H1 (cell line): ENCODE data around the gene HEATR5A. TPM values are rescaled to one million over a fixed set of nuclear protein-coding genes. Genes with fewer than 3 reads are reported as not detected.

Experiments used
- CTCF ChIA-PET: fragments of 300-600 bp; sonication (Branson Sonifier 250); formaldehyde crosslinking; loops from one replicate; lab custom pipeline; 2021; ENCODE audit not compliant: partially characterized antibody; lab: Charles Lee
- POLR2A ChIA-PET: fragments of 300-600 bp; sonication (Branson Sonifier 250); formaldehyde crosslinking; loops from one replicate; lab custom pipeline; 2021; ENCODE audit warnings: inconsistent platforms; ENCODE audit not compliant: partially characterized antibody; lab: Charles Lee
- DNase-seq, 2 experiments: peaks; one replicate each; pipeline versions ENCODE4 v3.0.0 to v3.0.0-alpha.2; 2010 to 2022; ENCODE audit warnings: low spot score in 2 of 2, low read depth in 1 of 2, mixed read lengths in 1 of 2
- FAIRE-seq: peaks from 2 replicates; lab custom pipeline; 2011; peaks lifted over from hg19 to GRCh38; lab: Jason Lieb, UNC
- H2AFZ ChIP-seq: 2 replicates; pipeline ENCODE4 v1.8.1; 2012; ENCODE audit warnings: low read length, inconsistent platforms
- H2AK5ac ChIP-seq: 2 replicates; pipeline ENCODE4 v1.6.1; 2013; ENCODE audit warnings: low read depth, low read length
- H2BK120ac ChIP-seq: replicated peaks from 2 replicates; pipeline ENCODE3; 2013; ENCODE audit warnings: low read depth, low read length, inconsistent platforms
- H2BK12ac ChIP-seq: 2 replicates; pipeline ENCODE4 v1.6.1; 2013; ENCODE audit warnings: low read depth, low read length
- H2BK15ac ChIP-seq: 2 replicates; pipeline ENCODE4 v1.6.1; 2013; ENCODE audit warnings: low read length
- H2BK20ac ChIP-seq: 2 replicates; pipeline ENCODE4 v1.6.1; 2013; ENCODE audit warnings: low read length
- H2BK5ac ChIP-seq: 2 replicates; pipeline ENCODE4 v1.6.1; 2013; ENCODE audit warnings: low read depth, low read length
- H3K14ac ChIP-seq: 2 replicates; pipeline ENCODE4 v1.6.1; 2013; ENCODE audit warnings: inconsistent platforms; ENCODE audit not compliant: insufficient read length
- H3K18ac ChIP-seq: 2 replicates; pipeline ENCODE4 v1.6.1; 2013; ENCODE audit warnings: low read length; ENCODE audit errors: extremely low read depth
- H3K23ac ChIP-seq: 2 replicates; pipeline ENCODE4 v1.6.1; 2013; ENCODE audit warnings: inconsistent platforms; ENCODE audit not compliant: insufficient read length
- H3K23me2 ChIP-seq: 2 replicates; pipeline ENCODE4 v1.6.1; 2013; ENCODE audit warnings: low read depth, low read length
- H3K27ac ChIP-seq: 2 replicates; pipeline ENCODE4 v1.6.1; 2011; ENCODE audit warnings: low read depth, low read length, inconsistent platforms
- H3K27me3 ChIP-seq, 4 experiments: replicated peaks in 1 of 4; 1 replicate in 1 of 4; 2 replicates in 3 of 4; pipeline versions ENCODE4 v1.6.1 to v1.8.1; 2011 to 2013; ENCODE audit warnings: low read length in 3 of 4, mild to moderate bottlenecking in 3 of 4, inconsistent platforms in 2 of 4, mixed read lengths in 2 of 4, moderate library complexity in 1 of 4; ENCODE audit not compliant: control insufficient read depth in 3 of 4, insufficient read depth in 3 of 4; ENCODE audit errors: extremely low read depth in 1 of 4
- H3K36me3 ChIP-seq, 4 experiments: 2 replicates each; pipeline versions ENCODE4 v1.6.1 to v1.8.1; 2011 to 2013; ENCODE audit warnings: mild to moderate bottlenecking in 4 of 4, low read length in 3 of 4, moderate library complexity in 2 of 4, control low read depth in 1 of 4, inconsistent platforms in 1 of 4; ENCODE audit not compliant: insufficient read depth in 4 of 4, control insufficient read depth in 2 of 4
- H3K4ac ChIP-seq: replicated peaks from 2 replicates; pipeline ENCODE3; 2013; ENCODE audit warnings: low read length, low read depth, mixed read lengths, inconsistent platforms; ENCODE audit not compliant: insufficient read length
- H3K4me1 ChIP-seq, 4 experiments: replicated peaks in 1 of 4; 1 replicate in 1 of 4; 2 replicates in 3 of 4; pipeline versions ENCODE4 v1.6.1 to v1.8.1; 2011 to 2013; ENCODE audit warnings: low read length in 3 of 4, inconsistent platforms in 2 of 4, mixed read lengths in 1 of 4; ENCODE audit not compliant: insufficient read depth in 4 of 4, control insufficient read depth in 3 of 4
- H3K4me2 ChIP-seq, 2 experiments: 2 replicates each; pipeline versions ENCODE4 v1.6.1 to v1.8.1; 2011 to 2013; ENCODE audit warnings: low read depth in 2 of 2, low read length in 2 of 2, control low read depth in 1 of 2, inconsistent platforms in 1 of 2, mild to moderate bottlenecking in 1 of 2; ENCODE audit not compliant: insufficient read depth in 1 of 2
- H3K4me3 ChIP-seq, 4 experiments: fragments of 200-600, 300-600 bp in 1 of 4; sonication (generic), shearing (Covaris generic), sonication (Bioruptor Twin) in 1 of 4; 2 replicates each; pipeline versions ENCODE4 v1.5.1 to v1.8.1; 2011 to 2016; ENCODE audit warnings: low read length in 4 of 4, low read depth in 3 of 4, control low read depth in 2 of 4, inconsistent platforms in 2 of 4, mild to moderate bottlenecking in 2 of 4, mixed read lengths in 1 of 4, moderate library complexity in 1 of 4; ENCODE audit not compliant: insufficient read depth in 2 of 4; ENCODE audit errors: extremely low read depth in 1 of 4
- H3K56ac ChIP-seq: replicated peaks from 2 replicates; pipeline ENCODE3; 2013; ENCODE audit warnings: low read depth, mild to moderate bottlenecking, mixed read lengths, low read length, inconsistent platforms; ENCODE audit not compliant: insufficient read length
- H3K79me1 ChIP-seq: 2 replicates; pipeline ENCODE4 v1.6.1; 2013; ENCODE audit warnings: low read depth, low read length, control low read depth
- H3K79me2 ChIP-seq, 2 experiments: 2 replicates each; pipeline versions ENCODE4 v1.6.1 to v1.8.1; 2012 to 2013; ENCODE audit warnings: low read length in 2 of 2, mild to moderate bottlenecking in 2 of 2, inconsistent platforms in 1 of 2; ENCODE audit not compliant: insufficient read depth in 2 of 2, control insufficient read depth in 1 of 2
- H3K9ac ChIP-seq, 4 experiments: replicated peaks in 1 of 4; 1 replicate in 1 of 4; 2 replicates in 3 of 4; pipeline versions ENCODE4 v1.6.1 to v1.8.1; 2011 to 2013; ENCODE audit warnings: low read depth in 3 of 4, low read length in 3 of 4, control low read depth in 2 of 4, mild to moderate bottlenecking in 2 of 4, moderate library complexity in 2 of 4, inconsistent platforms in 1 of 4; ENCODE audit errors: extremely low read depth in 1 of 4
- H3K9me3 ChIP-seq, 2 experiments: 2 replicates each; pipeline versions ENCODE4 v1.6.1 to v1.8.1; 2012 to 2013; ENCODE audit warnings: mild to moderate bottlenecking in 2 of 2, moderate library complexity in 2 of 2, control low read depth in 1 of 2, inconsistent platforms in 1 of 2, low read depth in 1 of 2, low read length in 1 of 2, mixed read lengths in 1 of 2; ENCODE audit not compliant: insufficient read depth in 2 of 2
- H4K20me1 ChIP-seq, 2 experiments: replicated peaks in 1 of 2; 2 replicates each; pipeline versions ENCODE3 to v1.8.1; 2011 to 2013; ENCODE audit warnings: inconsistent platforms in 2 of 2, low read length in 2 of 2, mild to moderate bottlenecking in 1 of 2; ENCODE audit not compliant: insufficient read depth in 2 of 2, control insufficient read depth in 1 of 2
- H4K5ac ChIP-seq: 2 replicates; pipeline ENCODE4 v1.6.1; 2013; ENCODE audit warnings: low read length, low read depth, mixed read lengths, inconsistent platforms; ENCODE audit not compliant: insufficient read length
- H4K8ac ChIP-seq: 2 replicates; pipeline ENCODE4 v1.8.0; 2013; ENCODE audit warnings: mild to moderate bottlenecking, moderate library complexity, low read length, inconsistent platforms; ENCODE audit not compliant: insufficient read depth; ENCODE audit errors: extremely low read depth
- H4K91ac ChIP-seq: replicated peaks from 2 replicates; pipeline ENCODE3; 2013; ENCODE audit warnings: low read length, mixed read lengths, inconsistent platforms; ENCODE audit not compliant: insufficient read length
- BACH1 ChIP-seq: IDR thresholded peaks from 2 replicates; pipeline ENCODE4 v1.6.1; 2012; ENCODE audit warnings: low read length, improper control_type of control experiment
- E2F6 ChIP-seq: IDR thresholded peaks from 2 replicates; pipeline ENCODE4 v1.6.1; 2012; ENCODE audit warnings: inconsistent platforms
- JUN ChIP-seq: IDR thresholded peaks from 2 replicates; pipeline ENCODE4 v1.6.1; 2011; ENCODE audit warnings: low read depth, mild to moderate bottlenecking, improper control_type of control experiment, low read length
- KDM1A ChIP-seq: fragments of 200-600, 300-600 bp; sonication (generic); IDR thresholded peaks from 2 replicates; pipeline ENCODE4 v1.7.1; 2016; ENCODE audit warnings: mild to moderate bottlenecking, low read length, borderline replicate concordance
- PHF8 ChIP-seq: fragments of 200-600 bp; sonication (generic); conservative IDR thresholded peaks from 2 replicates; pipeline ENCODE4 v1.7.1; 2012; ENCODE audit warnings: low read depth, mild to moderate bottlenecking, inconsistent platforms, low read length, moderate library complexity
- TAF7 ChIP-seq: optimal IDR thresholded peaks from 2 replicates; pipeline ENCODE3; 2011; ENCODE audit warnings: low read depth, mild to moderate bottlenecking, inconsistent platforms, low read length, moderate library complexity, borderline replicate concordance
- YY1 ChIP-seq: IDR thresholded peaks from 2 replicates; pipeline ENCODE4 v1.6.1; 2011; ENCODE audit warnings: low read depth, mild to moderate bottlenecking, low read length
- WGBS, 2 experiments: shearing (Covaris generic) in 1 of 2; methylation state at CpG; one replicate each; pipeline versions ENCODE4 v1.1.6 to v1.1.7; 2013 to 2015; ENCODE audit warnings: low lambda C conversion rate in 2 of 2, mixed read lengths in 2 of 2, inconsistent platforms in 1 of 2, low coverage in 1 of 2, missing lambda C conversion rate in 1 of 2; ENCODE audit not compliant: insufficient replicate concordance in 2 of 2, insufficient coverage in 1 of 2, insufficient read length in 1 of 2; ENCODE audit errors: extremely low coverage in 1 of 2, missing lambda C conversion rate in 1 of 2; 5-methylcytosine and 5-hydroxymethylcytosine counted together
- long read RNA-seq, 2 experiments: library from RNA in 1 of 2; library from capped mRNA in 1 of 2; stranded (forward); transcript quantifications; one replicate each; pipeline ENCODE4 v2.0.0, GENCODE V29; 2021; ENCODE audit warnings: inconsistent platforms in 1 of 2
- polyA minus RNA-seq, 3 experiments: library from RNA; depleted of rRNA, polyadenylated mRNA; stranded (reverse); fragments of >200 nt; gene quantifications; 1 replicate in 2 of 3; 2 replicates in 1 of 3; pipeline ENCODE4 v1.2.3, GENCODE V29; 2011
- polyA plus RNA-seq, 7 experiments: library from polyadenylated mRNA; depleted of rRNA in 3 of 7; stranded (reverse) in 5 of 7; unstranded in 2 of 7; fragments of >200 nt in 5 of 7; fragments of 200-250 nt in 2 of 7; gene quantifications; 1 replicate in 5 of 7; 2 replicates in 1 of 7; 4 replicates in 1 of 7; pipeline versions ENCODE4 v1.2.1 to v1.2.3, GENCODE V29; 2011 to 2013; ENCODE audit warnings: missing spikeins in 2 of 7, mixed read lengths in 2 of 7
- total RNA-seq: library from RNA; stranded (reverse); fragmentation: NEBNext Ultra II Directional; extraction: Animal tissue kit (Norgen Biotek cat#: 25700); gene quantifications from 2 replicates; pipeline ENCODE4 v1.2.1, GENCODE V29; 2021

Gene HEATR5A
- total RNA-seq: 36.2 and 37.8 TPM in 2 replicates
- polyA plus RNA-seq (2011; rRNA removed): 6.7 and 9.0 TPM in 2 replicates
- polyA plus RNA-seq (2011; cell fraction: cytosol; rRNA removed): 11.2 TPM
- 7.4 TPM for polyA plus RNA-seq (2011; cell fraction: nucleus; rRNA removed)
- polyA plus RNA-seq (2012, experiment 1 of 2): 13.8 to 25.0 TPM (median 15.4 TPM) in 4 replicates
- polyA plus RNA-seq (2012, experiment 2 of 2): 24.2 TPM
- polyA plus RNA-seq (2013, experiment 1 of 2): 20.3 TPM
- 17.4 TPM for polyA plus RNA-seq (2013, experiment 2 of 2)
- polyA minus RNA-seq (2011; rRNA and poly(A)+ RNA removed): 39.1 and 50.2 TPM in 2 replicates
- polyA minus RNA-seq (2011; cell fraction: cytosol; rRNA and poly(A)+ RNA removed): 14.5 TPM
- polyA minus RNA-seq (2011; cell fraction: nucleus; rRNA and poly(A)+ RNA removed): 29.0 TPM
- long read RNA-seq, experiment 1, transcript HEATR5A-201 (3 exons, 507 nt): major isoform, 7 of 29 reads
- long read RNA-seq, experiment 1, partial matches to known transcripts: 11 of 29 reads
- long read RNA-seq, experiment 1, other reads (novel, unspliced or antisense): 11 of 29 reads
- long read RNA-seq, experiment 2, partial matches to known transcripts: 2 of 2 reads
- long read RNA-seq, experiment 2, other reads (novel, unspliced or antisense): 0 of 2 reads

DNA sequence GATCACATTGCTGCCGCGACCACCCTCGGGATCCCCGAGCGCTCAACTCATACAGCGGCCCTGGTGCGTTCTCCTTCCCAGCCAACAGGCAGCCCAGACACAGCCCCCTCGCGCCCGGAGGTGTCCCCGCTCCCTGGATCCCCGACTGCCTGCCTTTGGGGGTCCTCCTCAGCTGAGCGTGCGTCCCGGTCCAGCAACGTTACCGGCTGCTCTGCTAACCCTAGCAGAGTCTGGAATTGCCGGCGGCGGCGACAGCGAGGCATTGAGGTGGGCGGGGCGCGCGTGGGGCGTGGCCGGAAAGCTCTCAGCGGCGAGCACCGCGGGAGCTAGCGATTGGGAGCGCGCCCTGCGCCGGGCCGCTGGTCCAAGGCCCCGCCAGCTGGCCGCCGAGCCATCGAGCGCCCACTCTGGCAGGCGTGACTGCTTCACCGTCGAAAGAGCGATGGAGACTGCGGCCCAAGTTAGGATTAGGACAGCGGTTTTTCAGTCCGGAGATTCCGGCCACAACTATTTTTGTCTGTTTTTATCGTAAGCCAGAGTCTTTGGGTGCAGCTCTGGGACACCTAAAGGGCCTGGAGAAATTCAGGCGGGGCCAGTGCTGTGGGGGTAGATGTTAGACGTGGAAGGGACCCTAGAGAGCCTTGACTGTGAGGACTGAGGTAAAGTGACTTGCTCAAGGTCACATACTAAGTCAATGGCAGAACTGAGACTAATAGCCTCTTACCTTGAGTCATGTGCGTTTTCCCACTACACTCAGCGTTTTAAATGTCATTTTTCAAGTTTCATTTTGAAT, at the start of gene HEATR5A:
TSS of gene HEATR5A (minus strand) at position 232 of the 793 bp plus-strand sequence. CDS start 17,575 bp downstream, outside the sequence.
- ChIA-PET CTCF (interaction anchor here (0.8 to 3.1 kb wide), 2 partner anchors 14 to 29 kb away, joined by 3 to 14 read pairs; no protein-coding TSS in a partner anchor), POLR2A (interaction anchor here (0.7 to 2.0 kb wide), 11 partner anchors 9 to 1053 kb away, joined by 3 to 8 read pairs (median 4); partner anchors contain the start of genes ARHGAP5 and DTD2)
- peak within 1 kb of the TSS; percentile 87 for H2AFZ ChIP-seq
- no peaks in the 10 kb centered on the region for H3K9me3 ChIP-seq
- no peaks in the 10 kb centered on the region for H4K20me1 ChIP-seq
- peaks cover 0 to 18% of the 10 kb centered on the region in 2 experiments; a peak in 2 of 4 replicates for H3K79me2 ChIP-seq
- H3K4ac ChIP-seq: no peak within 1 kb of the TSS
- no peak within 1 kb of the TSS for H2AK5ac ChIP-seq
- H3K18ac ChIP-seq: peak within 1 kb of the TSS; percentile 71; the same call in 1 of the 2 replicates
- no peaks in the 10 kb centered on the region for H3K4me1 ChIP-seq
- H3K23me2 ChIP-seq: no peaks in the 10 kb centered on the region; the same call in 1 of the 2 replicates
- H3K56ac ChIP-seq: no peak within 1 kb of the TSS
- FAIRE-seq (no peak), DNase-seq (peak; percentile 79 to 96)
- no peak within 1 kb of the TSS for H3K14ac ChIP-seq
- H3K27ac ChIP-seq: peak within 1 kb of the TSS; percentile 20; the same call in 1 of the 2 replicates
- H3K27me3 ChIP-seq: no peaks in the 10 kb centered on the region
- no peak within 1 kb of the TSS for H2BK15ac ChIP-seq
- no peaks in the 10 kb centered on the region for H3K79me1 ChIP-seq
- peak within 1 kb of the TSS; percentile 91 for H4K8ac ChIP-seq
- no peaks in the 10 kb centered on the region for H3K36me3 ChIP-seq
- H2BK12ac ChIP-seq: 0 out of 2 replicates have a peak within 1 kb of the TSS, but pooled peaks have one; percentile 60
- peak within 1 kb of the TSS; percentile 87 to 93 (median 88) for H3K4me3 ChIP-seq
- peak within 1 kb of the TSS; percentile 55 for H4K5ac ChIP-seq
- no peak within 1 kb of the TSS for H3K23ac ChIP-seq
- no peak within 1 kb of the TSS for H4K91ac ChIP-seq
- no peak within 1 kb of the TSS for H2BK120ac ChIP-seq
- H3K4me2 ChIP-seq: peak within 1 kb of the TSS; percentile 58 to 67
- WGBS, 2 experiments: 5% methylated on average over 53 of the region's 56 CpGs; no CpG with 5 or more reads in 1 of the 2 experiments
- H2BK5ac ChIP-seq: peak within 1 kb of the TSS; percentile 68
- peak within 1 kb of the TSS; percentile 58 to 86 (median 70) for H3K9ac ChIP-seq
- no peak within 1 kb of the TSS for H2BK20ac ChIP-seq
- TF ChIP-seq JUN (no peak), YY1 (peak; percentile 65; the same call in 1 of the 2 replicates), PHF8 (peak; percentile 97), E2F6 (no peak; the same call in 1 of the 2 replicates), BACH1 (peak; percentile 55; the same call in 1 of the 2 replicates), TAF7 (peak; percentile 95), KDM1A (peak; percentile 95)
